ENCODE measurements around the gene KIF3C. TPM values are rescaled to one million over a fixed set of nuclear protein-coding genes. Genes with fewer than 3 reads are reported as not detected.

KIF3C gene
- total RNA-seq, 1 donor from 2014 or later: 56.2 TPM

DNA sequence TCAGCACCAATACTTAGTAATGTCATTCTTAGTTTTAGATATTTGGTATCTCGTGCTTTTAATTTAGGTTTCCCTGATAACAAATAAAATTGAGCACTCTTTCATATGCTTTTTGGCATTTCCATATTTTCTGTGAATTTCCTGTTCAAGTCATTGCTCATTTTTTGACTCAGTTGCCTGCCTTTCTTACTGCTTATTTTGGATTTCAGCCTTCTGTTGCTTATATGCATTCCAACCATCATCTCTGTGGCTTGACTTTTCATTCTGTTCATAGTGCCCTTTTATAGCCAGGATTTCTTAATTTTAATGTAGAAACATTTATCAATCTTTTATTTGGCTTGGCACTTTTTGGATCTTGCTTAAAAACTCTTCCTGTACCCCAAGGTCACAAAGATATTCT lies 14.5 kb upstream of the KIF3C start:
- no peaks in the 10 kb centered on the region for H3K9me3 Mint-ChIP-seq
- H3K27ac Mint-ChIP-seq (ENCODE audit: unreplicated experiment): no peak overlapping the region
- TF ChIP-seq, protein P1, sequence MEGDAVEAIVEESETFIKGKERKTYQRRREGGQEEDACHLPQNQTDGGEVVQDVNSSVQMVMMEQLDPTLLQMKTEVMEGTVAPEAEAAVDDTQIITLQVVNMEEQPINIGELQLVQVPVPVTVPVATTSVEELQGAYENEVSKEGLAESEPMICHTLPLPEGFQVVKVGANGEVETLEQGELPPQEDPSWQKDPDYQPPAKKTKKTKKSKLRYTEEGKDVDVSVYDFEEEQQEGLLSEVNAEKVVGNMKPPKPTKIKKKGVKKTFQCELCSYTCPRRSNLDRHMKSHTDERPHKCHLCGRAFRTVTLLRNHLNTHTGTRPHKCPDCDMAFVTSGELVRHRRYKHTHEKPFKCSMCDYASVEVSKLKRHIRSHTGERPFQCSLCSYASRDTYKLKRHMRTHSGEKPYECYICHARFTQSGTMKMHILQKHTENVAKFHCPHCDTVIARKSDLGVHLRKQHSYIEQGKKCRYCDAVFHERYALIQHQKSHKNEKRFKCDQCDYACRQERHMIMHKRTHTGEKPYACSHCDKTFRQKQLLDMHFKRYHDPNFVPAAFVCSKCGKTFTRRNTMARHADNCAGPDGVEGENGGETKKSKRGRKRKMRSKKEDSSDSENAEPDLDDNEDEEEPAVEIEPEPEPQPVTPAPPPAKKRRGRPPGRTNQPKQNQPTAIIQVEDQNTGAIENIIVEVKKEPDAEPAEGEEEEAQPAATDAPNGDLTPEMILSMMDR (conservative IDR thresholded peaks at IDR 0.05): no peak
- no peak for DNase-seq (ENCODE audit: low read depth, low spot score)
- peaks cover 6% of the 10 kb centered on the region for H3K4me1 Mint-ChIP-seq
- no peaks in the 10 kb centered on the region for H3K36me3 Mint-ChIP-seq (ENCODE audit: low read depth)
- no peak overlapping the region for H3K4me3 Mint-ChIP-seq
- no peaks in the 10 kb centered on the region for H3K27me3 Mint-ChIP-seq (ENCODE audit: low read depth)

- DNase-seq (ENCODE audit: low read depth, low spot score): no peak
- H3K27ac Mint-ChIP-seq (ENCODE audit: unreplicated experiment): no peak overlapping the region
- TF ChIP-seq, protein P1 (conservative IDR thresholded peaks at IDR 0.05): no peak
- H3K9me3 Mint-ChIP-seq: no peaks in the 10 kb centered on the region
- H3K36me3 Mint-ChIP-seq (ENCODE audit: low read depth): no peaks in the 10 kb centered on the region
- H3K4me1 Mint-ChIP-seq: peaks cover 6% of the 10 kb centered on the region
- H3K27me3 Mint-ChIP-seq (ENCODE audit: low read depth): no peaks in the 10 kb centered on the region
- no peak overlapping the region for H3K4me3 Mint-ChIP-seq
Observed at GRCh38 chr2:25994509-25994908, 12.2 kb upstream of the KIF3C start.

DNA sequence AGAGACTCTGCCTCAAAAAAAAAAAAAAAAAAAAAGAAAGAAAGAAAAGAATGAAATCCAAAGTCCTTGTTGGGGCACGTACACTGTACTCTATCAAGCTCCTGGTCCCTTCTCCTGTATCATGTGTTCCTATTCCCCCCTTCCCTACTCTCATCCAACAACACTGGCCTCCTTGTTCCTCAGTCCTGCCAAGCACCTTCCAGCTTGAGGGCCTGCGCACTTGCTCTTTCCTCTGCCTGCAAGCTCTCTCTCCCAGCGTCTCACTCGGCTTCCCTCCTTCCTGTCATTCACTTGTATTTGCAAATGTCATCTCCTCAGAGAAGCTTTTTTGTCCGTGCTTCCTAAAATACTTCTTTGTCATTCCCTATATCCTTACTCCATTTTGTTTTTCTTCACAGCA lies 10.8 kb upstream of the KIF3C start:
- TF ChIP-seq, protein P1 (conservative IDR thresholded peaks at IDR 0.05): no peak
- no peaks in the 10 kb centered on the region for H3K9me3 Mint-ChIP-seq
- no peaks in the 10 kb centered on the region for H3K27me3 Mint-ChIP-seq (ENCODE audit: low read depth)
- H3K36me3 Mint-ChIP-seq (ENCODE audit: low read depth): no peaks in the 10 kb centered on the region
- H3K4me1 Mint-ChIP-seq: peaks cover 6% of the 10 kb centered on the region
- no peak overlapping the region for H3K4me3 Mint-ChIP-seq
- H3K27ac Mint-ChIP-seq (ENCODE audit: unreplicated experiment): no peak overlapping the region
- DNase-seq (ENCODE audit: low read depth, low spot score): no peak

DNA sequence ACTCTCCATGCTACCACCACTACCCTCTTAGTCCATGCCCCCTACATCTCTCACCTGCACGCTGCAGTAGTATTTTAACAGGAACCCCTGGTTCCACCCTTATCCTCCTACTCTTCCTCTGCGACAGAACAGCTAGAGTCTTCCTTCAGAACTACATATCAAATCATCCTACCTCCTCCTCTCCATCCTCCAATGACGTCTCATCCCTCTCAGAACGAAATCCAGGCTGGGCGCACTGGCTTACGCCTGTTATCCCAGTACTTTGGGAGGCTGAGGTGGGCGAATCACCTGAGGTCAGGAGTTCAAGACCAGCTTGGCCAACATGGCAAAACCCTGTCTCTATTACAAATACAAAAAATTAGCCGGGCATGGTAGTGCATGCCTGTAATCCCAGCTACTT lies 10.3 kb upstream of the KIF3C start:
- Mint-ChIP-seq H3K4me3 (no peak overlapping the region), H3K27ac (ENCODE audit: unreplicated experiment) (no peak overlapping the region), H3K4me1 (peaks cover 6% of the 10 kb centered on the region), H3K36me3 (ENCODE audit: low read depth) (no peaks in the 10 kb centered on the region), H3K27me3 (ENCODE audit: low read depth) (no peaks in the 10 kb centered on the region), H3K9me3 (no peaks in the 10 kb centered on the region)
- TF ChIP-seq, protein P1 (conservative IDR thresholded peaks at IDR 0.05): no peak
- no peak for DNase-seq (ENCODE audit: low read depth, low spot score)

DNA sequence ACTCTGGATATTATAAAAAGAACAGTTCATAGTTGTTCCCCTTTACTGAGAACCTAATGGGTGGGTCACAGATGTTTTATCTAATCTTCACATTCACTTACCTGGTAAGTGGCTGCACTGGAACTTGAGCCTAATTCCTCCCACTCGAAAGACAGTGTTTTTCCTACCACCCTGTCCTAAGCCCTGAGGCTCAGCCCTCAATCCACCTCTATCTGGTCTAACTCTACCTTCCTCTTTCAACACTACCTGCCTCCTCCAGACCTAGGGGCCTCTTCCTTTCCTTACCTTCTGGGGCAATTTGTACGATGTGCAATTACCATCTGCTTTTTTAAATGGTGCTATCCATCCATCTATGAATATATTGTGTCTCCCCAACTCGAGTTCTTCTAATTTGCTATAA lies 9.7 kb upstream of the KIF3C start:
- DNase-seq (ENCODE audit: low read depth, low spot score): no peak
- Mint-ChIP-seq H3K27ac (ENCODE audit: unreplicated experiment) (no peak overlapping the region), H3K4me1 (peaks cover 6% of the 10 kb centered on the region), H3K4me3 (no peak overlapping the region), H3K9me3 (no peaks in the 10 kb centered on the region), H3K27me3 (ENCODE audit: low read depth) (no peaks in the 10 kb centered on the region), H3K36me3 (ENCODE audit: low read depth) (no peaks in the 10 kb centered on the region)
- TF ChIP-seq, protein P1 (conservative IDR thresholded peaks at IDR 0.05): no peak

GRCh38 chr2:25989154-25989553 lies 6.9 kb upstream of the KIF3C start:
- TF ChIP-seq, protein P1 (conservative IDR thresholded peaks at IDR 0.05): no peak
- no peaks in the 10 kb centered on the region for H3K36me3 Mint-ChIP-seq (ENCODE audit: low read depth)
- peaks cover 6% of the 10 kb centered on the region for H3K4me1 Mint-ChIP-seq
- H3K27me3 Mint-ChIP-seq (ENCODE audit: low read depth): no peaks in the 10 kb centered on the region
- no peak for DNase-seq (ENCODE audit: low read depth, low spot score)
- H3K27ac Mint-ChIP-seq (ENCODE audit: unreplicated experiment): no peak overlapping the region
- H3K4me3 Mint-ChIP-seq: no peak overlapping the region
- H3K9me3 Mint-ChIP-seq: no peaks in the 10 kb centered on the region

Data from neural crest cell (in vitro differentiated cells).